Astrocyte (in vitro differentiated cells and primary cell): Measurements from ENCODE around the gene ZNF740. TPM values are rescaled to one million over a fixed set of nuclear protein-coding genes. Genes with fewer than 3 reads are reported as not detected.
"Not testable (repeated sequence)": the region's sequence is repeated elsewhere in the genome, so short reads cannot be mapped to it uniquely, and the experiment has no call there.

Experiments used
- DNase-seq: peaks from one replicate; pipeline ENCODE4 v3.0.0-alpha.2; 2010; ENCODE audit warnings: low read depth
- FAIRE-seq: peaks from 2 replicates; lab custom pipeline; 2011; peaks lifted over from hg19 to GRCh38; lab: Jason Lieb, UNC
- H2AFZ ChIP-seq: 2 replicates; pipeline ENCODE4 v1.6.0; 2012; ENCODE audit warnings: low read depth, low read length, inconsistent platforms
- H3K27ac ChIP-seq: 2 replicates; pipeline ENCODE4 v1.5.1; 2011; ENCODE audit warnings: low read depth, low read length, inconsistent platforms
- H3K27me3 ChIP-seq: 2 replicates; pipeline ENCODE4 v1.6.0; 2011; ENCODE audit warnings: low read length, inconsistent platforms; ENCODE audit not compliant: insufficient read depth
- H3K36me3 ChIP-seq: 2 replicates; pipeline ENCODE4 v1.5.1; 2011; ENCODE audit warnings: low read length, inconsistent platforms; ENCODE audit not compliant: insufficient read depth
- H3K4me1 ChIP-seq: 2 replicates; pipeline ENCODE4 v1.5.1; 2011; ENCODE audit warnings: low read length, inconsistent platforms; ENCODE audit not compliant: insufficient read depth
- H3K4me2 ChIP-seq: 2 replicates; pipeline ENCODE4 v1.6.0; 2012; ENCODE audit warnings: low read length, inconsistent platforms
- H3K4me3 ChIP-seq: 2 replicates; pipeline ENCODE4 v1.5.1; 2011; ENCODE audit warnings: low read depth, mild to moderate bottlenecking, low read length, inconsistent platforms; ENCODE audit not compliant: insufficient read depth
- H3K79me2 ChIP-seq: 2 replicates; pipeline ENCODE4 v1.6.0; 2012; ENCODE audit warnings: mild to moderate bottlenecking, low read length, inconsistent platforms; ENCODE audit not compliant: insufficient read depth
- H3K9ac ChIP-seq: 2 replicates; pipeline ENCODE4 v1.6.0; 2012; ENCODE audit warnings: mild to moderate bottlenecking, low read length, inconsistent platforms
- H3K9me3 ChIP-seq: 2 replicates; pipeline ENCODE4 v1.5.1; 2012; ENCODE audit warnings: low read depth, mild to moderate bottlenecking, low read length, inconsistent platforms; ENCODE audit not compliant: insufficient read depth
- H4K20me1 ChIP-seq: 2 replicates; pipeline ENCODE4 v1.6.0; 2012; ENCODE audit warnings: low read length, inconsistent platforms; ENCODE audit not compliant: insufficient read depth
- H3K27ac Mint-ChIP-seq: one replicate; pipeline ENCODE4 v1.8.0; 2021; ENCODE audit warnings: mild to moderate bottlenecking, mixed read lengths; ENCODE audit not compliant: unreplicated experiment
- H3K27me3 Mint-ChIP-seq: one replicate; pipeline ENCODE4 v1.8.0; 2021; ENCODE audit warnings: low read depth, mixed read lengths; ENCODE audit not compliant: unreplicated experiment
- H3K36me3 Mint-ChIP-seq: one replicate; pipeline ENCODE4 v1.8.0; 2021; ENCODE audit warnings: low read depth, mixed read lengths; ENCODE audit not compliant: unreplicated experiment
- H3K4me1 Mint-ChIP-seq: one replicate; pipeline ENCODE4 v1.8.0; 2021; ENCODE audit warnings: low read depth, mixed read lengths; ENCODE audit not compliant: unreplicated experiment
- H3K4me3 Mint-ChIP-seq: one replicate; pipeline ENCODE4 v1.8.0; 2021; ENCODE audit warnings: mild to moderate bottlenecking, moderate library complexity, mixed read lengths; ENCODE audit not compliant: unreplicated experiment
- H3K9me3 Mint-ChIP-seq: one replicate; pipeline ENCODE4 v1.8.0; 2021; ENCODE audit warnings: mild to moderate bottlenecking, mixed read lengths; ENCODE audit not compliant: unreplicated experiment
- CTCF ChIP-seq: IDR thresholded peaks from 2 replicates; pipeline ENCODE4 v1.5.1; 2011; ENCODE audit warnings: low read depth, mild to moderate bottlenecking, inconsistent platforms, low read length, moderate library complexity; ENCODE audit not compliant: insufficient read depth
- EZH2 ChIP-seq: IDR thresholded peaks from 2 replicates; pipeline ENCODE4 v1.6.1; 2012; ENCODE audit warnings: mild to moderate bottlenecking, low read length, inconsistent platforms; ENCODE audit not compliant: insufficient read depth
- total RNA-seq: library from RNA; stranded (reverse); gene quantifications from 2 replicates; pipeline ENCODE4 v1.2.1, GENCODE V29; 2021

ZNF740 gene
- total RNA-seq, 1 donor from 2014 or later: 31.0 TPM

- H4K20me1 ChIP-seq: no peaks in the 10 kb centered on the region
- Mint-ChIP-seq H3K9me3 (no peaks in the 10 kb centered on the region), H3K27me3 (peaks cover 22% of the 10 kb centered on the region), H3K4me1 (peaks cover 18% of the 10 kb centered on the region), H3K27ac (no peak overlapping the region), H3K4me3 (no peak overlapping the region), H3K36me3 (no peaks in the 10 kb centered on the region)
- no peak overlapping the region for H3K27ac ChIP-seq
- no peak overlapping the region for H2AFZ ChIP-seq
- no peaks in the 10 kb centered on the region for H3K79me2 ChIP-seq
- TF ChIP-seq CTCF (no peak), EZH2 (no peak)
- no peak overlapping the region for H3K9ac ChIP-seq
- no peaks in the 10 kb centered on the region for H3K9me3 ChIP-seq
- H3K4me3 ChIP-seq: no peak overlapping the region
- no peaks in the 10 kb centered on the region for H3K36me3 ChIP-seq
- H3K27me3 ChIP-seq: no peaks in the 10 kb centered on the region
- FAIRE-seq (no peak), DNase-seq (no peak)
- H3K4me1 ChIP-seq: peaks cover 6% of the 10 kb centered on the region
- no peak overlapping the region for H3K4me2 ChIP-seq
Observed at GRCh38 chr12:53201639-53202038, 21.1 kb downstream of the ZNF740 start.

- H3K4me1 ChIP-seq, H3K79me2 ChIP-seq, H3K36me3 ChIP-seq, H2AFZ ChIP-seq, H3K4me3 ChIP-seq, H3K27ac ChIP-seq, H3K9ac ChIP-seq, H3K9me3 ChIP-seq, H3K36me3 Mint-ChIP-seq, H3K9me3 Mint-ChIP-seq, H3K4me3 Mint-ChIP-seq, DNase-seq, FAIRE-seq, H3K27ac Mint-ChIP-seq, H3K4me2 ChIP-seq, H4K20me1 ChIP-seq, H3K27me3 ChIP-seq: not testable (repeated sequence)
- Mint-ChIP-seq H3K4me1 (peaks cover 20% of the 10 kb centered on the region), H3K27me3 (peaks cover 16% of the 10 kb centered on the region)
Observed at GRCh38 chr12:53202316-53202715, 21.8 kb downstream of the ZNF740 start.

GRCh38 chr12:53204351-53204750 lies 23.8 kb downstream of the ZNF740 start:
- Histone ChIP-seq H3K27ac (no peak overlapping the region), H3K9ac (no peak overlapping the region), H3K4me1 (peaks cover 6% of the 10 kb centered on the region), H3K36me3 (no peaks in the 10 kb centered on the region), H4K20me1 (no peaks in the 10 kb centered on the region), H3K4me2 (no peak overlapping the region), H3K4me3 (no peak overlapping the region), H3K27me3 (no peaks in the 10 kb centered on the region), H3K79me2 (no peaks in the 10 kb centered on the region), H3K9me3 (no peaks in the 10 kb centered on the region), H2AFZ (no peak overlapping the region)
- no peak overlapping the region for H3K27ac Mint-ChIP-seq
- H3K36me3 Mint-ChIP-seq: peaks cover 1% of the 10 kb centered on the region
- H3K4me3 Mint-ChIP-seq: no peak overlapping the region
- H3K9me3 Mint-ChIP-seq: no peaks in the 10 kb centered on the region
- no peak for TF ChIP-seq CTCF
- TF ChIP-seq EZH2: no peak
- peaks cover 27% of the 10 kb centered on the region for H3K4me1 Mint-ChIP-seq
- peaks cover 2% of the 10 kb centered on the region for H3K27me3 Mint-ChIP-seq
- no peak for DNase-seq
- no peak for FAIRE-seq
